NCI-H446 (cell line): ENCODE measurements around the gene ARHGAP27.

ENCODE experiments used
- DNase-seq, 2 experiments: peaks; one replicate each; lab custom pipeline; 2025; lab: John Stamatoyannopoulos, UW

Gene ARHGAP27

GRCh38 chr17:45408611-45409421 lies 23.9 kb downstream of the ARHGAP27 start:
- DNase-seq: peak in 1 of 2 experiments; percentile 49

GRCh38 chr17:45406107-45406506 lies 26.6 kb downstream of the ARHGAP27 start:
- DNase-seq: no peak

DNA sequence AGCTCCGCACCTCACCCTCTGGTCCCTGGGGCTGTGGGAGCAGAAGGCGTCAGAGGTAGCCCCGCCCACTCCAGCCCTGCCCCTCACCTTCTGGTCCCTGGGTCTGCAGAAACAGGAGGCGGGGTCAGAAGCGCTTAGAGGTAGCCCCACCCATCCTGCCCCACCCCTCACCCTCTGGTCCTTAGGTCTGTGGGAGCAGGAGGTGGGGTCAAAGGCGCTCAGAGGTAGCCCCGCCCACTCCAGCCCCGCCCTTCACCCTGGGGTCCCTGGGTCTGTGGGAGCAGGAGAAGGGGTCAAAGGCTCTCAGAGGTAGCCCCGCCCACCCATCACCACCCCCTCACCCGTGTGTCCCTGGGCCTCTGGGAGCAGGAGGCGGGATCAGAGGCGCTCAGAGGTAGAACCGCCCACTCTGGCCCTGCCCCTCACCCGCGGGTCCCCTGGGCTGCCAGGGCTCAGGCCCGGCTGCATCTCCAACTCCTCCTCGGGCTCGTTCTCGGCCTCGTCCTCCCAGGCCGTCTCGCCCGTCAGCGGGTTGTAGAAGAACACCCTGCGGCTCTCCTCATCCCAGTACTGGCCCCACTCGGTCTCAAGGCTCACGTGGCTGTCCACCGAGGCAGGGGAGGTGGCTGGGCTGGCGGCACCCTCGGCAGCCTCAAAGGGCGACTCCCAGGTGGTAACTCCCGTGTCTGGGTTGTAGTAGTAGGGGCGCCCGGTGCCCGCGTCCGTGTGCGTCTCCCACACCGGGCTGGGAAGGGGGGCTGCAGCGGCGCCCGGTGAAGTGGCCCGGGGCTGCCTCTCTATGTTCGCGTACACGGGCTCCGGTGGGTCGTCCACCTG lies 27.2 kb downstream of the ARHGAP27 start:
- no peak for DNase-seq

GRCh38 chr17:45404870-45405249 lies 27.8 kb downstream of the ARHGAP27 start:
- DNase-seq: no peak

GRCh38 chr17:45403906-45404490 lies 28.7 kb downstream of the ARHGAP27 start:
- no peak for DNase-seq

DNA sequence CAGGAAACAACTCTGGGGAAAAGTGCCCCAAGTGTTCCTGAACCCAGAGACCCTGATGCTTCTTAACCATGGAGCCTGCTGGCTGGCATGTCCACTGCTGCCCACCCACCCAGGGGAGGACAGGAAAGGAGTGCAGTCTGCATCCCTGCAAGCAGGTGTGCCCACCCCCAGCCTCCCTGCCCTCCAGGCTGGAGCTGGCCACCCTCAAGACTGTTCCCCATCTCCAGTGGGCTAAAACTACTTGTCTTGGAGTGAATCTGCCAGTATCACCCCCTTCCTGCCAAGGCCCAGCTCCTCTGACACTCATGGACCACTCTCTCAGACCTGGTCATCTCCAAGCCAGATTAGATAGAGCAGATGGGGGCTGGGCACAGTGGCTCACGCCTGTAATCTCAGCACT lies 29.8 kb downstream of the ARHGAP27 start:
- DNase-seq: no peak

DNA sequence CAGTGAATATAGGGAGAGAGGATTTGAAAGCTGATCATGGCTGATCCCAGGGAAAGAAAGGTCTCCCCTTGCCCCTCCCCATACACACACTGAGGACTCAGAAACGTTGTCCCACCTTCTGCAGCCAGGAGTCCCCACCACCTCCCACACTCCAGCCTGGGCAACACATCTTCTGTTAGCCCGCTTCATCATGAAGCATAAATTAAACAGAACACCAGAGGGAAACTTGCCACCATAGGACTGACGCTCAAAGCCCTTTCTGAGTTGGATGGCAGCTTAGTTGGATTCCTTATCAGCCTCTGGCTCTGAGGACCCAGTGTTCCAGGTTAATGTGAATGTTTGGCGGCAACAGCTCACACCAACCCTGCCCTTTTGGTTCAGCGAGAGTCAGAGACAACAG lies 33.9 kb downstream of the ARHGAP27 start:
- no peak for DNase-seq

GRCh38 chr17:45397796-45398195 lies 34.9 kb downstream of the ARHGAP27 start:
- DNase-seq: no peak

DNA sequence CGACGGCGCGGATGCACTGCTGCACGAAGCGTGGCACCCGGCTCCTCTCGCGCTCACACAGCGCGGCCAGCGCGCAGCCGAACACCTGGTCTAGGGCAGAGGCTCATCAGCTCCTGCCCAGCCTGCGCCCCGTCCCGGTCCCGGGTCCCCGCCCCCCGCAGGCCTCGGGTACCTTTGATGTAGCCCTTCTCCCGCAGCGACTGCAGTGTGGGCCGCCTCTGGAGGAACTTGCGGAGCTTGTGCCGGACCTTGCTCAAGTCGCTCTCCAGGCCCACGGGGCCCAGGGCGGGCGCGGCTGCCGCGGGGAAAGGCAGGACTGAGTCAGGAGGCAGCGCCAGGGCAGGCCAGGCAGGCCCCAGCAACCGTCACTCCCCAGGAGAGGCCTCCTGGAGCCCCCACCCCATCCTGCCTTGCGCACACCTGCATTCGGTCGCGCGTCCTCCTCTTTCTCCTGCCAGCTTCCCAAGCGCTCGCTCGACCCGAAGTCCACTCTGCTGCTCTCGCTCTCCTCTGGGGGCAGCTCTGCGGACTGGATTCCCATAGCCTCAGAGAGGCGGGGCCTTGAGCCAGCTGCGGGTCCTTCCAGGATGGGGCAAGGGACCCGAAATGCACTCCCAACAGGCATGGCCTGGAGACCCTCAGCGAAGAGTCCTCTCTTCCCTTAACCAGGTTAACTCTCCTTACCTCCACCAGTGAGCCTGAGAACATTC lies 36.0 kb downstream of the ARHGAP27 start:
- DNase-seq: no peak

DNA sequence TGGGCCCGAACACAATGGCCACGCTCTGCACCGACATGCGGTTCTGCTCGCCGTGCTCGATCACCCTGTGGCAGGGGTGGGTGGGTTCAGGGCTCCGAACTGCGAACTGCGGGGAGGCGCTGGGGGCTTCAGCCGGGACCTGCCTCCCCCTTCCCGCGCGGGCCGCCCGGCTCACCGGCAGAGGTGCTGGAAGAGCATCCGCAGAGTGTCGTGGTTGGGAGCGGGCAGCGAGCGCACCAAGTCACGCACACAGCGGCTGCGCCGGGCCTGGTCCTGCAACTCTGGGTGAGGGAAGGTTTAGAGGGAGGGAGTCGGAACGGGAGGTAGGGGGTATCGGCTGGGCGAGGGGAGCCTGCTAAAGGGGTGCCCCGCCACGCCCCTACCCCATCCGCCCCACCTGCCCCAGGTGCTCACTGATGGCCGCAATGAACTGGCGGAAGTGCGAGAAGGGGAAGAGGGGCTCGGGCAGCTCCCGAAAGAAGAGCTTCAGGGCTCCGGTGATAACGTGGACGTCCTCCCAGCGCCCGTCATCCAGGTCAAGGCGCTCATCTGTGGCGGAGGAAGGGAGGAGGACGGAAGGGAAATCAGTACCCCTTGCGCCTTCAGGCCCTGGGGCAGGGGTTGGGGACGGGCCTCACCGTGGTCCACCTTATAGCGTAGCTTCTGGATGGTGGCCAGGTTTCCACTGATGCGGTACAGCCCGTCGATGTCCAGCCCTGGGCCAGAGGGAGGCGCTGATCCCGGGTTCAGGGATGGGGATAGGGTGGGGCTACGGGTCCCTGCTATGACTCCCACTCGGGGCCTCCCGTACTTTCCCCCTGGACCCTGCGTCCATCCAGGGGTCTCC lies 36.9 kb downstream of the ARHGAP27 start:
- no peak for DNase-seq

DNA sequence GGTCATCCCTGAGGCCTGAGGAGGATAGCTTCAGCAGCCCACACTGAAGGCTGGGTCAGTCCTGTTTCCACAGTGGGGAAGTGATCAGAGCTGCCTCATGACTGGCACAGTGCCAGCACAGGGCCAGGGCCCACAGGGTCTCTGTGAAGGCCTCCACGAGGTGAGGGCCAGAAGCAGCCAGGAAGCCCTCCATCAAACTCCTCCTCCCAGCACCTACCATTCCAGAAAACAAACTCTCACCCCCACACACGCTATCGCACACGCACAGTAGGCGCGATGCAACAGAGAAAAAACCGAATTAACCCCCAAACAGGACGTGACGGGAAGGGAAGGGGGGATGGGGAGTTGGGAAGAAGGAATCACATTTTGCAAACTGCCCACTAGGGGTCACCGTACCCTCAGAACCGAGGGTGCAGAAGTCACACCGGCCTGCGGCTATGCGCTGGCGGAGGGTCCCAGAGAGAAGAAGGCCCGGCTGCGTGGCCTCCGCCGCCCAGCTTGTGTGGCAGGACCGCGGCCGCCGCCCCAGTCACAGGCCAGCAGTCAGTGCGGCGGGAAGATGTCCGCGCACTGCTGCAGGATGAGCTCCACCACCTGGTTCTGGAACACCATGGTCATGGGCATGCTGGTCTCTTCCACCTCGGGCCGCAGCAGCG lies 37.6 kb downstream of the ARHGAP27 start:
- DNase-seq: peak in 1 of 2 experiments; percentile 67

DNA sequence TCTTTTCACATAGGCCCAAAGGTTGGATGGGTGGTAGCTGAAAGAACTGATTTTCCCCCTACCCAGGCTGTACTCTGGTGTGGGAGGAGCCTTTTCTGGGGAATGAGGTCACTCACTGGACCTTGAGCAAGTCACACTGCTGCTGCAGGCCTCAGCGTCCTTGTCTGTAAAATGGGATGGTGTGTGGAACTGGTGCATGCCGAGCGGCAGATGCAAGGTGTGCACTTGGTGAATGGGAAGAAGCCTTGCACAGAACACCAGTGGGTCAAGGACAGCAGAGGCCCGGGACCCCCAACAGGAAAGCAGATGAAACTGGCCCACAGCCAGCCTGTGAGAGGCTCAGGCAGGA lies 38.1 kb downstream of the ARHGAP27 start:
- no peak for DNase-seq

GRCh38 chr17:45394091-45394490 lies 38.6 kb downstream of the ARHGAP27 start:
- no peak for DNase-seq

GRCh38 chr17:45393411-45393810 lies 39.3 kb downstream of the ARHGAP27 start:
- no peak for DNase-seq

DNA sequence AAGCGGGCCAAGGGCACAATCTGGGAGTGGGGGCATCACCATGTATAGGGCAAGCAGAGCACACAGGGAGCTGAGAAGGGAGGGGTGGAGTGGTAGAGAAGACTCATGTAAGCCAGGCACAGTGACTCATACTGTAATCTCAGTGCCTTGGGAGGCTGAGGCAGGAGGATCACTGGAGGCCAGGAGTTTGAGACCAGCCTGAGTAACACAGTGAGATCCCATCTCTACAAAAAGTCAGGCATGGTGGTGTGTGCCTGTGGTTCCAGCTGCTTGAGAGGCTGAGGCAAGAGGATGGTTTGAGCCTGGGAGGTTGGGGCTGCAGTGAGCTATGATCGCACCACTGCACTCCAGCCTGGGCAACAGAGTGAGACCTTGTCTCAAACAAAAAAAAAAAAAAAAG lies 40.8 kb downstream of the ARHGAP27 start:
- DNase-seq: no peak

- DNase-seq: no peak
These were observed 41.4 kb downstream of the ARHGAP27 start for GRCh38 chr17:45391291-45391690.

- DNase-seq: no peak
These were observed 43.3 kb downstream of the ARHGAP27 start for GRCh38 chr17:45389354-45389753.

DNA sequence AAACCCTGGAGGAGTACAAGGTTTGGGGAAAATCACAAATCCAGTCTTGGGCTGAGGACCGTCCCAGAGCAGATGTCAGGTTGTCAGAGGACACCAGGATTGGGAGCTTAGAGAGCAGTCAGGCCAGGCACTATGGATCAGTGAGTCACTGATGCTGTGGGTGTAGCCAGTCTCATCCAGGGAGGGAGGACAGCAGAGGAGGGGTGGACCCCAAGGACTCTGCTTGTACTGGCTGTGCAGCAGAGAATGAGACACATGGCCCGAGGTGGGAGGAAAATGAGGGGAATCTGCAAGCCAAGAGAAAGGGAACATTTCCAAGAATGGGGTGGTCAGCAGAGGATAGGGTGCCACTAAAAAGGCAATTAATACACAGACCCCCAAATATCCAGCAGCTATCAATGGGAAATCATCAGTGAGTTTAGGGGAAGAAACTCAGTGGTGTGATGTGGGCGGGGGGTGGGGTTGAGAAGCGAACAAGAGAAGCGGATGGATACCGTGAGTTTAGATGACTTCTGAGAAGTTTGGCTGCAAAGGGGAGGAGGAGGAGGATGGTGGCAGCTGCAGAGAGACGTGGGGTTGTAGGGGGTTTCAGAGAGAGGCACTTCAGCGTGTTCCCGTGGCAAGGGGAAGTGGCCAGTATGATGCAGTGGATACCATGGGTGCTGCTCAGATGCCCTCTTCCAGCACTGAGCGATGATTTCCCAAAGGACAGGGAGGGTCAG lies 43.9 kb downstream of the ARHGAP27 start:
- DNase-seq: no peak

DNA sequence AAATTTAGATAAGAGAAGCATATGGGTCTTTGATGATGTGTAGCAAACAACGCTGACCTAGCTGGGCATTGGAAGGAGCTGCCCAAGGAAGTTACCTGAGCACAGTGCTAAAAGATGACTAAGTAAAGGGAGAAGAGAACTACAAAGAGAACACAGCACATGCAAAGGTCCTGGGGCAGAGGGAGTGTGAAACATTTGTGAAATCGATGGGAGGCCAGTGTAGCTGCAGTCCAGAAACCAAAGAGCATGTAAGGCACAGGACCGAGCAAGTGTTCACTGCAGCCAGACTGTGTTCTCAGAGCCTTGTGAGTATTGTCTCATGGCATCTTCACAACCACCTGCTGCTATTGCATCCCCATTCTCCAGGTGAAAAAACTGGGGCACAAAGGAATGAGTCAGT lies 44.9 kb downstream of the ARHGAP27 start:
- DNase-seq: no peak

GRCh38 chr17:45386178-45386577 lies 46.5 kb downstream of the ARHGAP27 start:
- DNase-seq: no peak
